Measurements from ENCODE around the gene RAC2. TPM values are rescaled to one million over a fixed set of nuclear protein-coding genes. Genes with fewer than 3 reads are reported as not detected.

The RAC2 gene
- 3.5 and 13.7 TPM in 2 replicates for total RNA-seq

- DNase-seq (ENCODE audit: low read depth): peak; percentile 53
Measured at GRCh38 chr22:37244114-37244921, at the start of gene RAC2. Gene RAC2 (minus strand): TSS chr22:37244269. CDS start chr22:37244148, 121 bp downstream.

- no peak for DNase-seq (ENCODE audit: low read depth)
Measured at GRCh38 chr22:37293172-37293571, 49.1 kb upstream of the RAC2 start.

- no peak for DNase-seq (ENCODE audit: low read depth)
Measured at GRCh38 chr22:37292641-37293040, 48.6 kb upstream of the RAC2 start.

GRCh38 chr22:37291559-37292298 is 47.7 kb upstream of the RAC2 start:
- no peak for DNase-seq (ENCODE audit: low read depth)

- no peak for DNase-seq (ENCODE audit: low read depth)
Measured at GRCh38 chr22:37290737-37291136, 46.7 kb upstream of the RAC2 start.

- no peak for DNase-seq (ENCODE audit: low read depth)
Measured at GRCh38 chr22:37289156-37289735, 45.2 kb upstream of the RAC2 start.

- no peak for DNase-seq (ENCODE audit: low read depth)
Measured at GRCh38 chr22:37288521-37288920, 44.5 kb upstream of the RAC2 start.

- DNase-seq (ENCODE audit: low read depth): no peak
Measured at GRCh38 chr22:37287550-37287951, 43.5 kb upstream of the RAC2 start.

- no peak for DNase-seq (ENCODE audit: low read depth)
Measured at GRCh38 chr22:37285937-37286336, 41.9 kb upstream of the RAC2 start.

DNA sequence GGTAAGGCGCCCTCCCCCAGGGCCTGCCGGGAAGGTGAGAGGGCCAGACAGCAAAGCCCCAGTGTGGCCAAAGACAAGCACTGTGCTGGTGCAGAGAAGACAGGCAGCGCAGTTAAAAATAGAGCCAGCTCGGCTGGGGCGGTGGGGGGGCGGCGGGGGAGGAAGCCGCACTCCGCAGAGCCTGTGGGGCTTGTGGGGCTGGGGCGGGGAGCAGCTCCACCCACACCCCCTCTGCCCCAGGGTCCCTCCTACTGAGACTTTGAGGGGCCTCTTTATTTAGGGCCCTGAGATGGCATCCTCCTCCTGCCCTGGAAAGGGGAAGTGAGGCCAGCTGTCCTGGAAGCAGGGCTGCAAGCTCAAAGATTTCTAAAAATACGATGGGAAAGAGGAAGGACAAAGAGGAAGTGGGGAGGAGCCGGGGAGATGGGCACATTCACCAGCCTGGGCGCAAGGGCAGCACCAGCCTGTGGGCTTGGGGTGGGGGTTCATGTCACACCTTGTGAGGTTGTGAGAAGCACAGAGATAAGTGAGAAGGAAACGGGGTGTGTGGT is 40.8 kb upstream of the RAC2 start:
- DNase-seq (ENCODE audit: low read depth): no peak

DNA sequence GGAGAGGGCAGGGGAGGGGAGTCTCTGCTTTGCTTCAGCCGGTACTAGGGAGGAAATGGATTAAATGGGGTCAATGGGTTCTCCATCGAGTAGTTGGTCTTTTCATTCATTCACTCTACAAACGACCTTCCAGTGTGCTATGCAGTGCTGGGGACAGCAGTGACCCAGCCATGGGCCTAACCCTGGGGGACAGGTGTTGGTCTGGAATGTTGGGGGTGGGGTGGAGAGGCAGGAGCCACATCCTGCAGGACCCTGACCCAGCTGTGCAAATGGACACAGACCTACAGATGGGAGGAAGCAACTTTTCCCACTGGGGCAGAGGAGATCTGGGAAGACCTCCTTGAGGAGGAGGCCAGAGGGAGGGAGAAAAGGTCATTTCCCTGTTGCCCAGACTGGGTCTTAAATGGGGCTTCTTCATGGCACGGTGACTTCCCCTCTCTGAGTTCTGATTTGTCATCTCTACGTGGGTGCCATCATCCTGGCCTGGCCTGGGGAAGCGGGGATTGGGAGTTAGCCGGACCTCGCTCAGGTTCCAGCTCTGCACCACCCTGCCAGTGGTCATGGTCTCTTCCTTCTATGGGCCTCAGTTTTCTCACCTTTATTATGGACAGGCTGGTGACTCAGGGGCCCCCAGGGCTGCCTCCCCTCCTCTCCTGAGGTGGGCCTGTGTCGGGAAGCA is 40.2 kb upstream of the RAC2 start:
- DNase-seq (ENCODE audit: low read depth): no peak

GRCh38 chr22:37283393-37283937 is 39.4 kb upstream of the RAC2 start:
- DNase-seq (ENCODE audit: low read depth): no peak

GRCh38 chr22:37282385-37282677 is 38.3 kb upstream of the RAC2 start, which contains the start of gene CYTH4:
Gene CYTH4 (plus strand): TSS chr22:37282508. CDS start chr22:37282570, 62 bp downstream.
- no peak for DNase-seq (ENCODE audit: low read depth)

DNA sequence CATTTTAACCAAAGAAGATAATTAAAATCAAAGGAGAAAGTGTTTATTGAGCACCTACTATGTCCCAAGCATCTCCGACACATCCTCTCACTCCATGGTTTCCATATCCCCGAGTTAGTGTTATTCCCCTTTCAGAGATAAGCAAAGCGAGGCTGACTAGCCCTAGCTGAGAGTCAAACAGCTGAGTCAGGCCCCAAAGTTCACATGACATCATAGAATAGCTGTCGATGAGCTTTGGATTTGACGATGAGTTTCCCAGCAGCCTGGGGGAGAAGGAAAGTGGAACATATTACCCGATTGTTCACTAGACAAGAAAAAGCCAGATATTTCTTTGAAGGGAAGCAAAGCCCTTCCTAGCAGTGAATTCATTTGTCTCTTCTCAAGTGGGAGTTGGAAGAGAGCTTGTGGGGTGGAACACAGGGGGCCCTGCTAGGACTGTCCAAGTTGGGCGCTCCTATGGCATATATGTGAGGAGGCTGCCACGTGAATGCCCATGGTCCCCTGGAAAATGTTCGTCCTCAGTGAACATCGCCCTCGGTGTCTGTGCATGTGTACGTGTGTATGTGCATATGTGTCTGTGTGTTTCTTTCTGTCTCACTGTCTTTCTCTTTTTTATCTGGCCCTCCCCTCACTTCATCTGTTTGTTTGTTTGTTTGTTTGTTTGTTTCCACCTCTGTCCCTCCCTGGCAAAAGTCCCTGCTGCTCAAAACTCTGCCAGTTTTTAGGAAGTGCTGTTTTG is 37.7 kb upstream of the RAC2 start:
- peak; percentile 8 for DNase-seq (ENCODE audit: low read depth)

GRCh38 chr22:37281195-37281594 is 37.1 kb upstream of the RAC2 start:
- no peak for DNase-seq (ENCODE audit: low read depth)

DNA sequence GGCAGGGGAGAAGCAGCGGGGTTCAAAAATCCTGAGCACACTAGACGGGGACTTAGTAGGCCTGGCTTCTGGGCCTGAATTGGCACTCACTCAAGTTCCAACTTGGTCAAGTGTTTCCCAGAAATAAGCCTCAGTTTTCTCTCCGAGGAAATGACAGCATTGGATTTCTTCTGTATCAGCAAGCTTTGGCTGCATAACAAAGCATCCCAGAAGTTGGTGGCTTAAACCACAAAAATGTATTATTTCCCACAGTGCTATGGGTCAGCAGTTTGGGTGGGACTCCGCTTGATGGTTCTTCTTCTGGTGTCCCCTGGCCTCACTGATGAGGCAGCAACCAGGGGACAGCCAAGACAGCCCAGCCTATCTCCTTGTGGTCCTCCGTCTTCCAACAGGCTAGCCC is 36.6 kb upstream of the RAC2 start:
- DNase-seq (ENCODE audit: low read depth): no peak

GRCh38 chr22:37279331-37280181 is 35.5 kb upstream of the RAC2 start:
- peak; percentile 89 for DNase-seq (ENCODE audit: low read depth)

GRCh38 chr22:37278261-37278660 is 34.2 kb upstream of the RAC2 start:
- no peak for DNase-seq (ENCODE audit: low read depth)

GRCh38 chr22:37277384-37277783 is 33.3 kb upstream of the RAC2 start:
- DNase-seq (ENCODE audit: low read depth): no peak

DNA sequence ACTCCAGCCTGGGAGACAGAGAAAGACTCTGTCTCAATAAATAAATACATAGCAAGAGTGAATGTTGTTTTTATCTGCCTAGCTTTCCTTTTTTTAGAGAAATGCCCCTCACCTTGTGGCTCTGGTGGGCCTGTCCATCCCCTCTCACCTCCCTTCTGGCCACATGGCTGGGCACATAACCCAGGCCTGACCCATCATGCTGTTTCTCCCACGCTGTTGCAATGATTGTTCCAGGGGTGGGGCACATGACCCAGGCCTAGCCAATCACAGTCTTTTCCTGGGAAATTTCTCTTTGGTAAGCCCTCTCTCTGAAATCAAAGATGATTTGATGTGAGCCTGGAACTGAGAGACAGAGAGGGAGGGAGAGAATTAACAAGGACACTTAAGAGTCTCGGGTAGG is 32.7 kb upstream of the RAC2 start:
- no peak for DNase-seq (ENCODE audit: low read depth)

Measured in renal cortical epithelial cell (primary cell).